ENCODE data around the gene PRKG1.

DNA sequence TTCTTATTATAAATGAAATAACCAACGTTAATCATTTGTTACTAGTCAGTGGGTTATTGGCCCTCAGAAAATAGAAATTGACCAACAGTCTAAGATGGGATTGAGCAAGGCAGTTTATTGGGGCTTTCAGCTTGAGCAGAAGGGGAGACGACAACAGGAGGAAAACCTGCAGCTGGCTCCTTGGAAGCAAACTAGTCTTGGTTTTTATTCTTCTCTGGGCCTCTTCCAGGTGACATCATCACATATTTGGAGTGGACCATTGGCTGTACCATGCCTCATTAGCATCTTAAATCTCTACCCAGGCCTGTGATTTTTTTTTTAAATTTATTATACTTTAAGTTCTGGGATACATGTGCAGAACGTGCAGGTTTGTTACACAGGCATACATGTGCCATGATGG, 684.1 kb downstream of the PRKG1 start:
- no peak for TF ChIP-seq EZH2 (IDR thresholded peaks at IDR 0.05; ENCODE audit: insufficient read depth, poor library complexity, severe bottlenecking)
- TF ChIP-seq EZH2phosphoT487 (IDR thresholded peaks at IDR 0.05; ENCODE audit: insufficient read depth, low read depth), result no peak

Data from GM23248 (cell line).